ENCODE results near the gene PLA2G4D.
A peak's percentile ranks its signal among the peaks of the same experiment; 100 is the strongest.

Gene PLA2G4D

DNA sequence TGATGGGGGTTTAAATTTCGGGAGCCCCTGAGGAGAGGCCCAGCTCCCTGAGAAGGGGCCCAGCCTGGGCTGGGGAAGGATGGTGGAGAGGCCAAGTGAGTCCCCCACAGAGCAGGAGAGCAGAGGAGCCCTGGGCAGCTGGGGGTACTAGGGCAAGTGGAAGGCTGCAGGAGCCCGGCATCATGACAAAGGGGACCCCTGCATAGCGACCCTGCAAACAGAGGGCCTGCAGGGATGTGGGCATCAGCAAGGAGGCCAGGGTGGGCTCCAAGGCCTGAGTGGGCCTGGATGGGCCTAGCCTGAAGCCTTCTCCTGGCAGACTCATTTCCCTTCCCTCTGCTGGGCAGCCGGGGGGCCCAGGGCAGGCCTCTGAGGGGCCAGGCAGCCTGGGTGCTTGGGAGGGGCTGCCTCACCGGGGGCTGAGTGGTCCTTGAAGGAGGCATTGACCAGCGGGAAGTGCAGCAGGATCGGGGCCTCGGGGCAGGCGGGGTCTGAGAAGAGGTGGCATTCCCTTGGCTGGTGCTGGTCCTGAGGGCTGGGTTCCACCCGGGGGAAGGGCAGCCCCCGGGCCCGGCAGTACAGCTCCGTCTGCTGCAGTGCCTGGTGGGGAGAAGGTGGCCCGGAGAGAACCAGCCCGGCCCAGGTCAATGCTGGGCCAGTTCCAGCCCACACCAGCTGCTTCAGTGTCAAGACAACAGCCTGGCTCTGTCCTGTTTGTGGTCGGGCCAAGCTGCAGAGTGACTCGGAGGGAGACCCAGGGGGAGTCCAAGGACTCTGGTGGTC, 24.7 kb downstream of the PLA2G4D start:
- no peak for DNase-seq

DNA sequence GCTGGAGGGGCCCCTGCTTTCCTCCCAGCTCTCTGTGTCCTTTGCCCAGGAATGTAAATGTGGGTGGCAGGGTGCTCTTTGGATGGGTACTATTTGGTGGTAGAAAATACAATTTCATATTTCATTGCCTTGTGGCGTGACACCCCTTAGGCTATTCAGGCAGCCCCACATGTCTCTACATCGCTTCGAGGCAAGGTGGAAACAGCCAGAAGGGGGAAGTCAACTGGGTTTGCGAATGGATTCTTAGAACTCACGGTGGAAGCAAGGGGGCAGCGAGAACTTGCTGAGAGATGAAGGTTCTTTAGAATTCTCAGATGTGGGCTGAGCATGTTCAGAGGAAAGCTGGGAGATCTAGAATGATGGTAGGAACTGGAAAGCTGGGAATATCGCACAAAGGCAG, 25.3 kb downstream of the PLA2G4D start:
- DNase-seq = no peak

DNA sequence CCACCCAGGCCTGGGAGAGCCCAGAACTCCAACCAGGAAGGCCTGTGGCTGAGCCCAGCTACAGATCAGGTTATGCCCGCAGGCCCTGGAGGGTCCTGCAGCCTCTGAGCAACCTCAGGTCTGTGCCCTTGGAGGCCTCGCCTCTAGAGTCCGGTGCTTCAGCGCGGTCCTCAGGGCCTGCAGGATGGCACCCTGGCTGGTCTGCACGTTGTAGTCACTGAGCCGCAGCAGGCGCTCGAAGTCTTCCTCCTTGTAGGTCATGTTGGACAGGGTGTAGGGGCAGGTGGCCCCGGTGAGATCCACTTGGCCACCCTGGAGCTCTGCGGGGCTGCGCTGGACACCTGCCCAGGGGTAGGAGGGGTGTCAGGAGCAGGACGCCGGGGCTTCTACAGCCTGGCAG, 25.8 kb downstream of the PLA2G4D start:
- DNase-seq = no peak

DNA sequence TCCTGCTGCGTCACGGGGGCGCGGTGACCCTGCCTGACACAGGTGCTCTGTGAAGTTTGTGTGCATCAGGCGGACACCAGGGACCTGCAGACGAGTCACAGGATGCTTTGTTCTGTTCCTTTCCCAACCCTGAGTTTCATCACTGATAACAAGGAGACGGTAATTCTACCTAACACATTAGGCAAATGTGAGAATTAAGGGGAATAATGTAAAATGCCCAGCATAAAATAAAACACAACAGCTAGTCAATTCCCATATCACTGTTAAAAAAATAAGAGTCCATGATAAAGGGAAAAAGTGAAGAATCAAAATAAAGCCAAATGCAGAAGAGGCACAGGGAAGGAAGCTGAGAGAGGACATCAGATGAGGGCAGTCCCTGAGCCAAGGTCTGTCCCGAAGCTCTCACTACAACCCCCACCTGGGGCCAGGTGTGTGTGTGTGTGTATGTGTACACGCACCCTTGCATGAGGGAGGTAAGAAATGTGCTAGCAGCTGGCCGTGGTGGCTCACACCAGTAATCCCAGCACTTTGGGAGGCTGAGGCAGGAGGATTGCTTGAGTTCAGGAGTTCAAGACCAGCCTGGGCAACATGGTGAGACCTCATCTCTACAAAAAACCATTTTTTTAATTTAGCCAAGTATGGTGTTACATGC, 27.5 kb downstream of the PLA2G4D start:
- no peak for DNase-seq

DNA sequence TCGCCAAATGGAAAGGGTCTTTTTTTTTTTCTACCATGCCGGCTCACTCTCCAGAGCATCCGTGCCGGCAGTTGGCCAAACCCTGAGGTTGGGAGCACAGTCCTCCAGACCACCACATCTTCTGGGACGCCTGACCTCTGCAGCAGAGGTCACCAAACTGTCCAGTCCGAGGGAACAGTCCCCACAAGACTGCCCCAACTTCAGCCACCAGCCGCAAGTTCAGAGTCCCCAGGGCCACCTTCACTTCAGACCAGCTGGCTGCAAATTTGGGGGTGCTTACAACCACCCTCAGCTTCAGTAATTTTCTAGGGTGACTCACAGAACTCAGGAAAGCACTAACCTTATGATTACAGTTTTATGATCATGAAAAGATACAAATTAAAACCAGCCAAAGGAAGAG, 28.9 kb downstream of the PLA2G4D start:
- DNase-seq = no peak

DNA sequence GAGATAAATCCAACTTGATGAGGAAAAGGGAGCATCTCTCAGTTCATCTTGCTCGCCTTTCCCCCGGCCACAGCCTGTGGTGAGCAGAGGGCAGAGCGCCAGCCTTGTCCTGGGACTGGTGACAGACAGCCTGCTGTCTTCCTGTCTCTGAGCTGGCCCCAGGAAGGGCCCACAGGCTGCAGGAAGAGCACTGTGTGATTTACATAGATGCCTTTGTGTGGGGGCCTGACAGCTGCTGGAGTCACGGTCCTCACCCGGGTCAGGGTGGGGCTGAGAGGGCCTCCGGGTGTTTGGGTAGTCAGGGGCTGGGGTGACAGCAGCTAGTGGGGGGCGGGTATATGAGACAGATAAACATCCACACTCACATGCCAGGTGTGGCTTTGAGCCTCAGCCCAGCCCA, 29.3 kb downstream of the PLA2G4D start:
- DNase-seq = peak; percentile 65

DNA sequence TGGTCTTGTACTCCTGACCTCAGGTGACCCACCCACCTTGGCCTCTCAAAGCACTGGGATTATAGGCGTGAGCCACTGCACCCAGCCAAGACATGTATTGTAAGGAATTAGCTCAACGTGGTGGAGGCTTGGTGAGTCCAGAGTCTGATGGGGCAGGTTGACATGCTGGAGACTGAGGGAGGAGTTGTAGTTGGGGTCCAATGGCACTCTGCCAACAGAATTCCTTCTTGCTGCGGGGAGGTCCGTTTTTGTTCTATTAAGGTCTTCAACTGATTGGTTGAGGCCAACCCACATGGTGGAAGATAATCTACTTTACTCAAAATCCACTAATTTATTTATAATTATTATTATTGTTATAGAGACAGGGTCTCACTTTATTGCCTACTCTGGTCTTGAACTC, 30.1 kb downstream of the PLA2G4D start:
- DNase-seq = no peak

DNA sequence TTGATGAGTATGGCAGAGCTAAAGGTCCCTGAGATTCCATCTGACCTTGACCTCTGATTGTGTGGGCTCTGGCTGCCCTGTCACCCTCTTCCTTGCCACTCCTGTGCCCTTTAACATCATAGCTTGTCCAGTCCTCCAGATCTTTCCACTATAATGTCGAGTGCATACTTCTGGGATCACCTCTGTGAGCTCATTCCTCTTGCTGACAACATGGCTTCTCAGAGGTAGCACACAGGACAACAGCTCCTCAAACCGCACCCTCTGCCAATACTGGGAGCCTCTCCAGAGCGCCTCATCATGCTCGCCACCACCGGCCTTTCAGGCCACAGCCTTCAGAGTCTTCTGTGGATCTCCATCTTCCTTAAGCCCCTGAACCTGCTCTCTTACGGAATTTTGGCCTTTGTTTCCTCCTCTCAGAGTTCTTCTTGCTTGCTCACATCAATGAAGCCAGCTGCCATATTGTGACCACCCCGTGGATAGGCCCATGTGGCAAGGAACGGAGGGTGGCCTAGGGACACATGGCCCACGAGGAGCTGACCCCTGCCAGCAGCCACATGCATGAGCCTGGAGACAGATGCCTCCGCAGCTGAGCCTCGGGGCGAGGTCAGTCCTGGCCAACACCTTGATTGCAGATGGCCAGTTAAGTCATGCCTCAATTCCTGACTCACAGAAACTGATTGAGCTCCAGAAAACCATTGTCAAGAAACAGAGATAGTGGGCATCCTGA, 31.1 kb downstream of the PLA2G4D start:
- DNase-seq = no peak

DNA sequence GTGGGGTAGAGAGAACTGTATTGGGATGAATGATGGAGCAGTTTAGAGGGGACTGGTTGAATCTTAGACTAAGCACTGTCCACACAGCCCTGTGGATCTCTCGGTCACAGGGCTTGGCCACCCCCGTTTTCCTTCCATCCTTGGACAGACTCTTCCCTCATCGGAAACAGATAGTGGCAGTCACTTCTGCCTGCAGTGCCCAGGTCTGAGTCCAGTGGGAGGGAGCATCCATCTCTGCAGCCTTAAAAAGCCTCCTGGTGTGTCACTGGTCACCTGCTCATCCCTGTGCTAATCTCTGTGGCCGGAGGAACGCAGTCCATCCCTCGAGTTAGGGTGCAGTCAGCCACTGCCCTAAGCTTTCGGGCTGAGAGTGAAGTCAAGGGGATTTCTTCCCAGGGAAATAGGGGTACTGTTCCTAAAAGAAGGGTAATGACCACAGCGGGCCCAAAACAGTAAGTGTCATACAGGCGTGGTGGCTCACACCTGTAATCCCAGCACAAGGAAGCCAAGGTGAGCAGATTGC, 32.0 kb downstream of the PLA2G4D start:
- DNase-seq = no peak

DNA sequence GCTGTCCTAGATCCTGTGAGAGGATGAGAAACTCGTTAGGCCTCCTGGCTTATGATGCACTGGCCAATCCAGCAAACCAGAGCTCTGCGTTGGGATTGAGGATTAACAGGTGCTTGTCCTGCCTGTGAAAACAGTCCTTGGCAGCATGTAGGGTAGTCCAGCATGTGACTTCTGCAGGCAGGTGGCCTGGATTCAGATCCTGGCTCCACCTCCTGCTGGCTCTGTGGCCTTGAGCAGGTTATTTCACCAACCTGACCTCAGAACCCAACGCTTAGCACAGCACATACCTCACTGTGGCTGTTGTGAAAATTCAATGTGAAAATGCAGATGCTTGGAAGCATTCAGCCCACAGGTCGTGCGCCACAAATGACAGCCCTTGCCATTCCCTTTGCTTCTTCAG, 33.6 kb downstream of the PLA2G4D start:
- no peak for DNase-seq

DNA sequence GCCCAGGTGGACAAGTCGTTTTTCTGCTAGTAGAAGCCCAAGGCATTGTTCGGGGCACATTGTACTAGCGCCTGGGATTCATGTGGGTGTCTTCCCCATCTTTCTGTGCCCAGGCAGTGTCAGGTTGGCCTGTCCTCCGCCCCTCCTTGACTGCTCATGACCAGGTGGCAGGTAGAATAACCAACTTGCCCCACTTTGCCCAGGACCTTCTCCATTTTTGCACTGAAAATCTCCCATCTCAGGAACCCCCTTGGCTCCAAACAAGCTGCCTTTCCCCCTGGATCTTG, 33.9 kb downstream of the PLA2G4D start:
- no peak for DNase-seq

DNA sequence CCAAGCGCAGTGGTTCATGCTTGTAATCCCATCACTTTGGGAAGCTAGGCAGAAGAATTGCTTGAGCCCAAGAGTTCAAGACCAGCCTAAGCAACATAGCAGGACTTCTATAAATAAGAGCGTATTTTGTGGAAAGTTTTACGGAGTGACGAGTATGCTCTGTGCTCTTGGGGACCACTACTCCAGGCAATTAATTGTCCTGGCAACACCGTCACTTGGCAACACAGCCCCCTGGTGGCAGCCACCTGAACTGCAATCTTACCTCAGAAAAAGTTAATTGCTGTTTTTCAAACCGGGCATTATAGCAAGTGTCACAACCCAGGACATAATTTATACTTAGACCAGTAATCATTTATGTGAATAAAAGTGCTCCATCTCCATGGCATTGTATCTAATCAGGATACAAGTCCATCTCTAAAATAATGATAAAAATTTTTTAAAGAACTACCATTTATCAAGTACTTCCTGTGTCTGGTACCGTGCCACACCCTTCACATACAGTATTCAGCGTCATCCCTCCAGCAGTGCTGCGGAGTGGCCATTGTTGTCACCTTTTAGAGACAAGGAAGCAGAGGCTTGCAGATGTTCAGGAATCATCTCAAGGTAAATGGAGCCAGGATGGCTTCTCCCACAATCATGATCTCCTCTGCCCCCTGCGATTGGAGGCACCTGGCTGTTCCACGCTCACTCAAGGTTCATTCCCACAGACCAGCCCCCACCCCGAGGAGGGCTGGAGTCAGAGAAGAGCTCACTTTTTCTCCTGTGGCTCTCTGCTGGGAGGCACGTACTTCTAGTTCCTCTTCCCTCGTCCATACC, 34.5 kb downstream of the PLA2G4D start:
- DNase-seq = peak; percentile 32

DNA sequence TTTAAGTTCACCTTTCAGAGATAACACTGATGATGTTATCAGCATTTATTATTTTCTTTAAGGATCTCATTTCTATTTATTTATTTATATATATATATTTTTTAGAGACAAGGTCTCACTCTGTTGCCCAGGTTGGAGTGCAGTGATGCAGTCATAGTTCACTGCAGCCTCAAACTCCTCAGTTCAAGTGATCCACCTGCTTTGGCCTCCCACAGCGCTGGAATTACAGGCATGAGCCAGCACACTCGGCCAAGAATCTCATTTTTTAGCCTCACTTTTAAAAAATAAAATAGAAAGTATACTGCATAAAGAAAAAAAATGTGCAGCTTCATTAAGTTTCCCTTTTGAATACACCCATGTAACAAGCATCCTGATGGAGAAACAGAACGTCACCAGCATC, 35.6 kb downstream of the PLA2G4D start:
- DNase-seq = no peak

DNA sequence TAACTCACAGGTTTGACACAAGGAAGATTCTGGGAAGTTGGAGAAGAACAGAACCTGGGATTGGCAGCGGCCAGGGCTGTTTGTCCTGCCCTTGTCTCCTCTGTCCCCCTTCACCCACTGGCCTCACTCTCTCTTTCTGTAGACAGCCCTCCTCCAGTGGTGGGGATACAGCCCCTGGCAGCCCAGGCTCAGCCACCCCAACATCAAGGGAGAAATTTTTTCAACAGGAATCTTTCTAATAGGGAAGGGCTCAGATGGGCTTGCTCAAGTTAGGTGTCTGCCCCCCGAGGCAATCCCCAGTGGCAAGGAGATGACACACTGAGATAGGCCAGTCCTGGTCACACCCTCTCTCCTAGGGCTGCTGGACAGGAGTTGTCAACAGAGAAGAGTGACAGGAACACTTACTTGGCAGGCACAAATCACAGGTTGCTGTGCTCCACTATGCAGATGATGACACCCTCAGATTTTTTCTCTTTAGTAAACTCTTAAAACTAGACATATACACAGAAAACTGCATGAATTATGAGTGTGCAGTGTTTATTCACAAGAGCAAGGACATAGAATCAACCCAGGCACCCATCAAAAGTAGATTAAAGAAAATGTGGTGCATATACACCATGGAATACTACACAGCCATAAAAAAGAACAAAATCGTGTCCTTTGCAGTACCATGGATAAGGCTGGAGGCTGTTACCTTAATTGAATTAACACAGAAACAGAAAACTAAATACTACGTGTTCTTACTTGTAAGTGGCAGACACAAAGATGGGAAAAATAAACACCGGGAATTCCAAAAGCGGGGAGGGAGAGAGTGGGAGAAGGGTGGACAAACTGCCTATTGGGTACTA, 36.3 kb downstream of the PLA2G4D start:
- DNase-seq = no peak

DNA sequence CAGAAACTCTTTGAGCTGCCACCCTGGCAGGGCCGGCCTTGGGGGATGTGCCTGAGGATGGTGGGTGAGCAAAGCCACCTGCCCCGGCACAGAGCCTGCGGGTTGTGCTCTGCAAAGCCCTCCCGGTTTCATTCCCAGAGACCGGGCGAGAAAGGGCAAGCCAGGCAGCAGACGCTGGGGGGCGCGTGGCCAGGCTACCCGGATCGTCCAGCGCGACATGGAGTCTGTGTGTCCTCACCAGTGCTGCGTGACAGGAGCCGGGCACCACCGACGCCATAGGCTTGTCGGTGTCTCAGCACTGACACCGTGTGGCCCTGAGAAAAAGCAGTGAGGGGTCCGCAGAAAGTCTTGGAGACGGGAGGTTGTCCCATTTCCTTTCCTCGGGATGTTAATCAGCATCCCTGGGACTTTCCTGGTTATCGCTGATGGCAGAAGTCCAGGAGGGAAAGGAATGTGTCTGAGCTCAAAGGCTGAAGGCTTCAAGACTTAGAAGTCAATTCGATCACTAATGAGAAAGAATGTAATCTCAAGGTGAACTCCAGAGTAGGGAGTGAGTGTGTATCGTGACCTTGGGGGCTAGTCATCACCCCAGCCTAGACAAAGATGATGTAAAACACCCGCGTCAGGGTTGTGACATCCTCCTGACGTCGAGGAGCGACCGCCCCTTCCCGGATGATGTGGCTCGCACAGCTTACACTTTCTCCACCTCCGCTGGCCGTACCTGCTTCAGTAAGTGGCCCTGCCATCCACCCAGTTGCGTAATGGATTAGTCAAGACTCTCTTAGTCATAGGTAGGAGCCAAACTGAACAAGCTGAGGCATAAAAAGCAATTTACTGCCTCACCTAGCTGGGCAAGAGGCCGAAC, 37.2 kb downstream of the PLA2G4D start:
- peak; percentile 79 for DNase-seq

DNA sequence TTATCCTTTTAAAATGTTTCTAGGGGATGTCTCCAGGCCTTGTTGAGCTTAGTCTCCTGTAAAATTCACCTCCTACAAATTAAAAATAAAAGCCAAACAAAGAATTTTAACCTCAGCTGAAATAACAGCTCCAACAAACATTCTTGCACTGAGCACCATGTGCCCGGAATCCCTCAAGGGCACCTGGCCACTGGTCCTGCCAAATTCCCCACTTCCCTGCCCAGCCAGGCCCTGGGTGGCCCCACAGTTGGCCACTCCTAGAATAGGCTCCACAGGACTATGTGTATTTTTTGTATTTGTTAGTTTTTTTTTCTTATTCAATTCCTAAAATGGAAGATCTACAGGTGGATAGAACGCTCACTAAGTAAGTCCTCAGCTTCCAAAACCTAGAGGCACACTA, 40.4 kb downstream of the PLA2G4D start:
- DNase-seq = no peak

DNA sequence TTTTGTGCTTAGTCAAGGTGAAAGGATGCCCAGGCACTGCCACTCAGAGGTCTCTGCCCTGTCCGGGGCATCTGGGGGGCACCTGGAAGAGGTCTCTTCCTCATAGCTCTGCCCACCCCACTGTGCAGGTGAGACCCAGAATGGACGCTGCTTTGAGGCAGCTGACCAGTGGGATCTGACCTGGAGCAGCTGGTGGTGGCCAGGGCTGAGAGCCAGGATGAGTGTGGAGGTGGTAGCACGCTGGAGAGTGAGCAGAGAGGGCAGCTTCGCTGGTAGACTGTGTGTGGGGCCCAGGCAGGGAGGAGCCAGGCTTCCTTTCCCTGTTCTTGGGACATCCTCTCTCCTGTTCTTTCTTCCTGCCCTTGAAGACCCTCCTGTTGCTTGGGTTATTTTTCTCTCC, 41.4 kb downstream of the PLA2G4D start:
- DNase-seq = no peak

DNA sequence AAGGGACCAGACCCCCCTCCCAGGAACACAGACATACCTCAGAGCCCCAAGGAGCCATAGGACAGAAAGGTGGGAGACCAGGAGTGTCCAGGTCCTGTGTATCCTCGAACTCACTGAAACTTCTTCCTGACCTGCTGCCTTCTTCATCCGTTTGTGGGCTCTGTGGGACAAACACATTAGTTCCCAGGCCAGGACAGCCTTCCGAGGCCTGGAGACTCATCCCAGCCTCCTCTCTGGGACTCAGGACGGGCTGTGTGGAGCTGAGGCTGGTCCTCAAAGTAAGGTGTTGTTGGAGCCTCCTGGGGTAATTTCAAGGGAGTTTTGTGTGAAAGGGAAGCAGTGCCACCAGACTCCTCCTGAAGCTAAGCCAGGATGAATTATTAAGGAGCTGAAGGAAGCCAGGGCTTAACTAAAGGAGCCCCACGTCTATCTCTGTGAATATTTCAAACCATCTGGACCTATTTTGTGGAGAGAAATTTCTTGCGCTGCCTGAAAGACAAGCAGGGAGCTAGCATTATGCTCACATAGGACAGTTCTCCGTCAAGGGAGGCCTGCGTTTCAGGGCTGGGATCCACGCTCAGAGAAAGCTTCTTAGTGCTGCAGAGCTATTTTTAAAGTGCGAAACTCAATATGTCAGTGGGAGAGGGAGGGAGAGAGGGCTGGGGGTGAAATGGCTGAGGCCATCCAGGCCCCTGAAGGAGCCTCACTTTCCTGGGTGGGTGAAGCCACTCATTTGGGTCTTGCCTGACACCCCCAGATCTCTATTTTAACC, 43.7 kb downstream of the PLA2G4D start:
- DNase-seq = no peak

DNA sequence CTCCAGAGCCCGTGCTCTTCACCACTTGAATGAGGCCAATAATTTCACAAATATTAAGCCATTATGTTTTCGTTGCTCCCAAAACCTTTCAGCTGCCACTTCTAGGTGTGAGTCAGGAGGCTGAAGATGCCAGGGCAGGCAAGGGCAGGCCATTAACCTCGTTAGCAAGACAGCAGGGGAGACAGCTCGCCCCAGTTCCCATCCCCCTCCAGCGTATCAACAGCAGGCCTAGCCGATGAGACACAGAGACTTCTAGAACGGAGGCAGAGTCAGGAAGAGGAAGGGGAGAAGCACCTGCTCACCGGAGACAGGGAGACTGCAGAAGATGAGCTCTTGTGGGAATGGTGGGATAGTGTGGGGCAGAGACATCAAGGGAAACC, 45.6 kb downstream of the PLA2G4D start:
- no peak for DNase-seq

DNA sequence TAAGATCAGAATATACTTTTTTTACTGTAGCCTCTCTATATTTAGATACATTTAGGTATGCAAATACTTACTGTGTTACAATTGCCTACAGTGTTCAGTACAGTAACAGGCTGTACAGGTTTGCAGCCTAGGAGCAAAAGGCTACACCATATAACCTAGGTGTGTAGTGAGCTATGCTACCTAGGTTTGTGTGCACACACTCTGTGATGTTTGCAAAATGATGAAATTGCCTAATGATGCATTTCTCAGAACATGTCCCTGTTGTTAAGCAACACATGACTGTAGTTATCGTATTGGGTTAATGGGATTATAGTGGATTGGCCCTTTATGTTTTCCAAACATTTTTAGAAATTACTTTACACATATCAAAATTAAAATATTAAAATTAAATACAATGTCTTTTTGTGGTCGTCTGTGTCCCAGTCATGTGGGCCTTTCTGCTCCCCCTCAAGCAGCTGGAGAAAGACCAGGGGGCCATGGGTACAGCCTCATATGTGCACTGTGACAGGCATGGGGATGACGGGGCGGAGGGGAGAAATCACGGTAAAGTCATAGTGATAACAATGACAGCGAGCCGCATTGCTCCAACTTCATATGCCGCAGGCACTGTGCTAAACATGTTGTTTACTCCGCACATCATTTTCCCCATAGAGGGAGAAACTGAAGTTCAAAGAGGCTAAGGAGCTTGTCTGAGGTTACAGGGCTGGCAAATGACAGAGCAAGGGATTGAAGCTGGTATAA, 46.1 kb downstream of the PLA2G4D start:
- DNase-seq = no peak
